Endometrial microvascular endothelial cells (primary cell): ENCODE measurements around the gene SPARC. TPM values are rescaled to one million over a fixed set of nuclear protein-coding genes. Genes with fewer than 3 reads are reported as not detected.

ENCODE experiments used
- in situ Hi-C: cut with HindIII; loops from 2 replicates; pipeline ENCODE4 v1.10.0; 2017; ENCODE audit warnings: low sequenced_read_pairs, low pct_unique_long_range_greater_than_20kb; ENCODE audit errors: inconsistent ontology term
- total RNA-seq: library from RNA; depleted of rRNA; stranded (reverse); fragments of >200 nt; gene quantifications from one replicate; pipeline ENCODE4 v1.2.3, GENCODE V29; 2015; ENCODE audit errors: inconsistent ontology term

Gene SPARC
- total RNA-seq, 1 donor from 2014 or later: 1,193 TPM

DNA sequence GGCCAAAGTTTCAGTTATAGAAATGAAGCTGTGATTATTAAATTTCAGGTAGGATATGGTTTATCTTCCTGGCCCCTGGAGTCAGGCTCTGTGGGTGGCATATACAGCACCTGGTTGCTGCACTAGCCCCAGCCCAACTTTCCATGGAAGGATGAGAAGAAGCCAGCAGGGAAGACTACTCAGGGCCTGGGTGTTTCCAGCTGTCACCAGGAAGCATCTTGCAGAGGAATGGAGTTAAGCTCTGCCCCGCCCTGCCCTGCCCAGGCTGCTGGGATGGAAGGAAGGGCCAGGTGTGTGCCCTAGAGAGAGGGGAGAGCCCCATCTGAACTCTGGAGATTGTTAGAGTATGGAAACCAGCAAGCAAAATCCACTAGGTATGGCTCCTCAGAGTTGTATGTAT lies 52.8 kb downstream of the SPARC start:
- in situ Hi-C loops: no loop called here

DNA sequence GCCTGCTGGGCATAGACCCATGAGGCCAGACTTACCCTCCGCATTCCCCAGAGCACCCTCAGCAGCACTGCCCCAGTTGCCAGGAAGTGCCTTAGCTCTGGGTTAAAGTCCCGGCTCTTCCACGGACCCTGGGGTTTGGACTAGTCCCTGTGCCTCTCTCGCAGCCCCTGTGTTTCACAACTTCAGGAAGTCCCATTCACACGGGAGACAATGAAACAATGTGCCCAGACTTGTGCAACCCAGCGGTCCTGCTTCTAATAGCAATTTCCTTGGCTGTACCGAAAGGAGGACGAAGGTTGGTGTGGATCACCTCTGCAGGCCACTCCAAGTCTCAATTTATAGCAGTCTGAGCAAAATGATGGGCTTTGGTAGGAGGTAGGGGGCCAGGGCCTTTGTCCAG lies 53.8 kb downstream of the SPARC start:
- in situ Hi-C loops: no loop called here

DNA sequence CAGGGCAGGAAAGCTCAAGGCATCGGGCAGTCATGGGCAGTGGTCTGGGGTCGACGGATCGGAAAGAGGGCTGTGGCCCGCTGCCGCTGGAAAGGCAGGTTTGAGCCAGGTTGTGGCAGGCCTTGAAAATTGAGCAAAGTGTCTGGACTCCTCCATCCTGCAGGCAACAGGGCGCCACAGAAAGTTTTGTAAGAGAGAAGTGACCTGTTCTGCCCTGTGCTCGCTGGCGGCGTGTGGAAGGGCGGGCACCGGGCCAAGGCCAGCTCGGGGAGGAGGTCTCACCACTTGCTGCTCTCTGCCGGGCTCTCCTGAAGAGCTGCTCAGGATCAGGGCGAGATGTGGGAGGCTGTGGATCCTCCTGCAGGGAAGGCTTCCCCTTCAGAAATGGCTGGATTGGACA lies 54.2 kb downstream of the SPARC start:
- in situ Hi-C loops: no loop called here

DNA sequence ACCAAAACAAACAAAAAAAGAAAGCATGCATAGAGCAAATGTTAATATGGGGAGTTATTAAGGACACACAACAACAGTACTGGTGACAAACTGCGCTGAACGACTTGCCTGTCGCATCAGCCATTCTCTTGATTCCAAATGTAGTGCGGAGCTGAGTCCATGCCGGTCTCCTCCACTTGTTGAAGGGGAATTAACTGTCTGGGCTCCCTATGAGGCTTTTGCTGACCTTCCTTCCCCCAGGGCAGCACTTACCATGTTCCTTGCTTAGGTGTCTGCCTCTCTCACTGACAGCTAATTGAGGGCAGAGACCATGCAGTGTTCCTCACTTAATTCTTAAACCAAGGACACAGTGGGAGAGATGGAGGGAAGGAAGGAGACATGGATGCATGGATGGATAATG lies 54.8 kb downstream of the SPARC start:
- in situ Hi-C loops: no loop called here

DNA sequence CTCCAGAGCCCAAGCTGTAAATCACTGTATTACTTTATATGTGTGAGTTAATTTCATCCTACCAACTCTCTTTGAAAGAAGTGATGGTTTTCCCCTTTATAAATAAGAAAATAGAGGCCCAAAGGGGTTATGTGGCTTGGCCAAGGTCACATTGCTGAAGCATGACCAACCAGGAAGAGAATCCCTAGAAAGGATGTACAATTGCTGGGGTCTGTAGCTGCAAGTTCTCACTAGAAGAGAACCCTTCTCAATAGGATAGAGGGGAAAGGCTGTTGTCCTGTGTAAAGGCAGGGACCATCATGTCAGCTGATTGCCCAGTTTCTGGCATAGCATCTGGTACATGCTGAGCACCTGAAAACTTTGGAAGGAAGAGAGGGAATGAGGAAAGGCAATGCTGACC lies 56.6 kb downstream of the SPARC start:
- in situ Hi-C loops: no loop called here

DNA sequence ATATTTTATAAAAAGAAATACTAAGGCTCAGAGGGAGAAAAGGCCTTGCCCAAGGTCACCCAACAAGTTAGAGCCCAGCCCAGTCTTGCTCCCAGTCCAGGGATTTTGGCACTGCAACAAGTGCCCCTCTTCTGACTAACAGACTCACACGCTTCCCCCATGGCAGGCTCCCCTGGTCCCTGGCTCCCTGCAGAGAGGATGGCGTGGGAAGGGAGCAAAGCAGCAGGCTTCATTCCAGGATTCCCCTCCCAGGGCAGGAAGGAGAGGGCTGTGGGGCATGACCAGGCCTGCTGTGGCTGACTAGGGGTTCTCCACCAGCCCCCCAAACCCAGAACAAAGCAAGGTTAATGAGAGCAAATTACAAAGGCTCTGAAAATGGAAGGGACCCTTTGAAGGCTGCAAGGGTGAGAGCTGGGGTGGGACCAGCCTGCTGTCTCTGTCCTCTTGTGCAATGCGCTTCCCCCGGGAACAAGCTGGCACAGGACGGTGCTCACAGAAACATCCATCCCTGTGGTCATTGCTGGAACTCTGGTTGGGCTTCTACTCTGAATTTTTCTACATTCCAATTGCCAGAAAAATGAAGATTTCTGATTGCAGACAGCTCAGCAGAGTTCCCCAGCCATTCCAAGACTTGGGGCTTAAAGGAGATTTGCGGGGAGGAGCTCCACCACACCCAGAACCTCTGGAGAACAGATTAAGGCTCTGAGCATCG lies 58.4 kb downstream of the SPARC start:
- in situ Hi-C loops: no loop called here

DNA sequence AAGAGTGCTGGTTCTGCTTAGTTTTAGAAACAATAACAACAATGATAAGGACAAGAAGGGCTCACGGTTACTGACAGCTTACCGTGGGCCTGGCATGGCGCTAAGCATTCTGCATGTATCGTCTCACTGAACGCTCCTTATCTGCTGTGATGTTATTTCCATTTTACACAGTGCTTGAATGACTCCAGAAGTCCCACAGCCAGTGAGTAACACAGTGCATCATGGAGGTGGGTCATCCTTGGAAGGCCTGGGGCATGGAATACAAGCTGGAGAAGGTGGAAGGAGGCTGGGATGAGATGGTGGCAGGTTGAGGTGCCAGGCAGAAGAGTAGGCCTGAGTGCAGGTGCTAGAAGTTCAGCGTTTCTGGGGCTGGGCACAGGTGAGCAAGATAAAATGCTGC lies 59.1 kb downstream of the SPARC start:
- in situ Hi-C loops: no loop called here

DNA sequence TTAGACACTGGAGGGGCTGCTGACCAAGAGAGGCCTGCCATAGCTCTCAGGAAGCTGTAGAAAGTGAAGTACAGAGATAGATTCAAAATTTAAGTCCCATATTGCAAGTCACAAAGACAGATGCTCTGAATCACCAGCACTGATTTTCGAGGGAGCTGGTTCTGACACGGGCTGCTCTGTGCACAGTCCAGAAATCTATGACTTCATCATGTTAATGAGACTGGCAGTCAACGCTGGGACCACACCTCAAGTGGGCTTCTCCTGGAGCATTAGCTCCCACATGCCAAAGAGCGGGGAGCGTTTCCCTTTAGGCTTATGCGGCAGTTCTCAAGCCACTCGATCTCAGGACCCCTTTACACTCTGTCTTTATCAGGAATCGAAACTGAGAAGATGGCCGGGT lies 61.4 kb downstream of the SPARC start:
- in situ Hi-C loops: no loop called here

DNA sequence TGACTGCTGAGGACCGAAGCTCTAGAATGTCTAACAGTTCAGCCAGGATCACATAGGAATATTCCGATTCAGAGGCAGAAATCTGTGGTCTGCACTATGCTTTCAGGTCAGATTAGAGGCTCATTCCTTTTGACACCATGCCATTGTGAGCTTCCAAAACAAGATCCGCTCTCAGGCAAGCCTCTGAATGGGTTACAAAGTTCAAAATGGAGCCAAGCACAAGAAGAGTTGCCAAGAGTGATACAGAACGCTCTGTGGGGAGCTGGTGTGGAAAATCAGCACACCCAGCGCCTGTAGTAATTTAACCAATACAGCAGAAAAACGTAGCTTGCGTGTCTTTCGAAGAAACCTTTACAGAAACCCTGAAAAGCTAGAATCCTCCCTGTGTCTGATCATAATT lies 62.2 kb downstream of the SPARC start:
- in situ Hi-C loops: no loop called here

DNA sequence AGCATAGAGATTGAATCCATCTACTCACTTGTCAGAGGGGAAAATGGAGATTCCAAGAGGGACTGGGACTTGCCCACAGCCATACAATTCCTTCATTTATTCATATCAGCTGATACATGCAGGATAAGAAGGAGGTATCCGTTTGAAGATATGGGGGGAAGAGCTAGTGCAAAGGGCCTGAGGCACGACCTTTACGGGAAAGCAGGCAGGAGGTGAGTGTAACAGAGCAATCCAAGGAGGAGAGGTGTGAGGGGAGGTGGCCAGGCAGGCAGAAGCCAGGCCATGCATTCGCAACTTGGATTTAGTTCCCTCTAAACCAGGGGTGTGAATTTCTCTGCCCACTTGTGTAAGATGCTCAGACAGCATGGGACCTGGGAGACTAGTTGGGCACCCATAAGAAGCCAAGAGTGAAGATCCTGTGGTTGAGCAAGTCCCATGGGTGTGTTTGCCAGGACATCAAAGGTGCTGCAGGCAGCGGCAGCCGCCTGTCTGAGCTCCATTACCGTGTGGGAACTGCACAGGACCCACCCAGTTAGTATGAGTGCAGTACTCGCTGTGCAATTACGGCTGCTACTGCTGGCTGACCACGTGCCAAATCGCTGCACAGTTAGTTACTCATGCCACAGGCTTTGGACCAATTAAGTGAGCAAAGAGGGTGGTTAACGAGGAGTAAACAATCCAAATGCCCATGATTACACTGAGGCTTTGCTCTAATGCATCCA lies 64.2 kb downstream of the SPARC start:
- in situ Hi-C loops: no loop called here

DNA sequence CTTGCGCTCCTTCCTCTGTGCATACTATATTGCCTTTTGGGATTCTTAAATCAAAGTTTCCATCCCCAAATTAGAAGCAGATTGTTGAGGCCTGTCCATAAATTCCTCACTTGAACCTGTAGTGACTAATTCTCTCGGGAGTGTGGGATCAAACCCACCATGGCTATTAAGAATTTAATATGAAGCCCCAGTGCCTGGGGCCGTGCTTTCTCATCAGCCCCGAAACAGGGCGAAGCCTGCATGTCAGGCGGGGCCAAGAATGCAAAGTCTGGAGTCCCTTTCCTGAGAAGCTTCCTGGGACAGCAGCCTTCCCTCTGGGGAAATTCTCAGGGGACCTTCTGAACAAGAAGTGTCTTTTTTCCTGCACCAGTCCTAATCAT lies 66.3 kb downstream of the SPARC start:
- in situ Hi-C loops: no loop called here

DNA sequence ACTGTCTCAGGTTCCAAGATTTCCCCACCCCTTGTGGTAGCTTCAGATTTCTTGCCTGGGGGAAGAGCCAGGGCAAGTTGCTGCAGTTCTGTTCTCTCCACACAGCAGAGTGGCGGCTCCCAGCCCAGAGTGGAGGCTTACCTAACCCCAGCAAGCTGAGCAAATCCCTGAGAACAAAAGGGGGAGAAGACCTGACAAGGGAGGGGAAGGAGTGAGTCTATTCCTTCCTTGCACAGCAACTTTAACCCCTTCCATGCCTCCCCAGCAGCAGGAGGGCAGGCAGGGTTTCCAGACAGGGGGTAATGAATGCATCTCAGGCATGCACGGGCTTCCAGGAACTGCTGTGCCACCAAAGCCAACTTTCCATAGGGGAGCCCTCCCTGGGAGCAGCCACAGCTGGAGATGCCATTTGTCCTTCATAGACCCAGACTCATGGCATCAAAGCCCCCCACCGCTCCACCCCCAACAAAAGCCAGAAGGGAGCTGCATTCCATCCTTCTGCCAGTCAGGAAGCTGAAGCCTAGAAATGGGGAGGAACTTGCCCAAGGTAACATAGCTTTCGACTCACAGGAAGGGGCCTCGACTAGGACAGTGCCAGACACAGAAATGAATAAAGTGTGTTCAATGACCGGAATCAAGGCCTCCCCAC lies 66.8 kb downstream of the SPARC start:
- in situ Hi-C loops: no loop called here

DNA sequence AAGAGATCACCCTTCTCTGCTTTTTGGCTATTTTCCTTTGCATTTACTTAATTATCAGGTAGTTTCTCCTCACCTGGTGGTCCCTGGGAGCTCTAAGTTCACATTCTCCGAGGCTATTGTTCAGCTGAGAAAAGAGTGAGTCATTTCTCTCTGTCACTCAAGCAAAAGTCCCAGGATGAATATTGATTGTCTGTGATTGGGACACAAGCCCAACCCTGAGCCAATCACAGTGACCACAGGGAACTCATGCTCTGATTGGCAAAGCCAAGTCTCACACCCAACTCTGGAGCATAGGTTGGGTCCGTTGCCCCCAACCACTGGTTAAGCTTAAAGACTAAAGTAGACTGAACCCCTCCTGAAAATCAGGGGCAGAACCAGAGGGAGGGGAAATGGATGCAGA lies 67.8 kb downstream of the SPARC start:
- in situ Hi-C loops: no loop called here

DNA sequence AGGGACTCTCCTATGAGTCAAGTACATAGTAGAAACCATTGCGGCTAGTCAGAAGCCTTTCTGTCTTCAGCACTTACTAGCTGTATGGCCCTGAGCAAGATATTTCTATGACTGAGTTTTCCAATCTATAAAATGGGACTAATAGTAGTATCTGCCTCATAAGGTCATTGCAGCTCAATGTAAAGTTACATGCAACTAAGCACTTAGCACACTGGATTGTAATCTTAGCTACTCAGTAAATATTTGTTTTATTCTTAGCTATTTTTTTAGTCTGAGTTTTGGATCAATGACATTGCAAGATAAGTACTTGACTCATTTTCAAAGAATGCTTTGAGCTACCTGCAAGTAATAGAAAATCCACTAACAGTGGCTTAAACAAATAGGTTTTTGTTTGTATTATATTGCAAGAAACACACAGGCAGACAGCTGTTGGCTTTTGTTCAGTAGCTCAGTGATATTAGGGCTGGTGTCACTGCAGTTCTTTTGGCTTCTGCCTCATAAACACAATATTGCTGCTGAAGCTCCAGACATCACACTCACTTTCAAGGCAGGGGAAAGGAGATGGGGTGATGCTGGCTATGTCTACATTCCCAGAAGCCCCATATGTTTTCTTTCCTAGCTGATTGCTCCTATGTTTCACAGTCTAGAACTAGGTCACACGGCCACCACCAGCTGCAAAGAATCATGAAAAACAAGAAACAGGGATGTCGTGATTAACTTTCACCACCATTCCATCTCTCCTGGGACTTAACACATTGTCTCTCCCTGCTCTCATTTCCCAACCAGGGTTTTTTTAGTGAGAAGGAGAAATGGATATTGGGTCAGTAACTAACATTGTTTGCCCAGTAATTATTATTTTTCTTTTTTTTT lies 68.6 kb downstream of the SPARC start:
- in situ Hi-C loops: no loop called here

DNA sequence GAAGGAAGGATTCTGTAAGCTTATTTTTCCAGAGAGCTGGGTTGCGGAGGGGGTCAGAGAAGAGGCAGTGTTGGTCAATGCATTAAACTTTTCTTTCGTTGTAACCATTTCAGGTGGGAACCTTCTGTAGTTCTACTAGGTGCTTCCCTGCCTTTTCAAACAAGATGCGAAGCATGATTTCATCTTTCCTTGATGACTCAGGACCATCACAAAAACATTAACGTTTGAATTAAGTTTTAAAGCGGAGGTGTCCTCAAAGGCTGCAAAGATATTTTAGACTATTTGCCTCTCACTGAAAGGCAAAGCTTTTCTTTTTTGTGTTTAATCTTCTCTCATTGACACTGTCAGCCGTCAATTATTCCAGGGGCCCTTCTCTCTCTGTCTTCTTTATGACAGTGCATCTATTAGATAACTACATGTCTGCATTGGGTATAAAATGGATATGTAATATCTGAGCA lies 69.3 kb downstream of the SPARC start:
- in situ Hi-C loops: no loop called here

DNA sequence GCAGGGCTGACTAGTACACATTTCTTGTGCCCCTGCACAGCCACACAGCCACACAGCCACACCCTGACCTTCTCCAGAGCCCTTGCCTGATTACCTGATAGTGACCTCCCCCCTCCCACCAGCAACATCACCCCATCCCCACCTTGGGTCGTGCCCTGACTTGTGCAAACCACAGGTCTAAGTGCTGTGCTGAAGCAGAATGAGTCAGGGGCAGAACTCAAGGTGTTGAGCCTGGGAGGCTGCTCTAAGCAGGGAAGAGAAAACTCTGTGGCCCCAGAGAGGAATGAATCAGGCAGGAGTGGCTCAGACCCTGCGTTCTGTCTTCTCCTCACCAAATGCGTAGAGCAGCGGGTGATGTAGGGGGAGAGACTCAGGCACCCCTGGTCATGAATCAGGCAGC lies 71.3 kb downstream of the SPARC start:
- in situ Hi-C loops: no loop called here

DNA sequence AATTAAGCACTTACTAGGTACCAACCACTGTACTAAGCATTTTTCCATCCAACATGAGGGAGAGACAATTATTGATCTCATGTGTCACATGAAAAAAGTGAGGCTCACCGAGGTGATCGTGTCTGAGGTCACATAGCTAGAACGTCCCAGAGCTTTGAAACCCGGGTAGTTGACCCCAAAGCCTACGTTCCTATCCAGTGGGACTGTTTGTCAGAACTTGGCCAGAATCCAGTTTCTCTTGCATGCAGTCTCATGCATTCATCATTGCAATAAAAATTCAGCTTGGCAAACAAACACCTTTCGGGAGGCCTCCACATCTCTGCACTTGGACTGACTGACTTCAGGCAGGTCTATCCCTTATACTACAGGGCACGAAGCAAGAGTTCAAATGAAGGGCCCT lies 72.2 kb downstream of the SPARC start:
- in situ Hi-C loops: no loop called here

DNA sequence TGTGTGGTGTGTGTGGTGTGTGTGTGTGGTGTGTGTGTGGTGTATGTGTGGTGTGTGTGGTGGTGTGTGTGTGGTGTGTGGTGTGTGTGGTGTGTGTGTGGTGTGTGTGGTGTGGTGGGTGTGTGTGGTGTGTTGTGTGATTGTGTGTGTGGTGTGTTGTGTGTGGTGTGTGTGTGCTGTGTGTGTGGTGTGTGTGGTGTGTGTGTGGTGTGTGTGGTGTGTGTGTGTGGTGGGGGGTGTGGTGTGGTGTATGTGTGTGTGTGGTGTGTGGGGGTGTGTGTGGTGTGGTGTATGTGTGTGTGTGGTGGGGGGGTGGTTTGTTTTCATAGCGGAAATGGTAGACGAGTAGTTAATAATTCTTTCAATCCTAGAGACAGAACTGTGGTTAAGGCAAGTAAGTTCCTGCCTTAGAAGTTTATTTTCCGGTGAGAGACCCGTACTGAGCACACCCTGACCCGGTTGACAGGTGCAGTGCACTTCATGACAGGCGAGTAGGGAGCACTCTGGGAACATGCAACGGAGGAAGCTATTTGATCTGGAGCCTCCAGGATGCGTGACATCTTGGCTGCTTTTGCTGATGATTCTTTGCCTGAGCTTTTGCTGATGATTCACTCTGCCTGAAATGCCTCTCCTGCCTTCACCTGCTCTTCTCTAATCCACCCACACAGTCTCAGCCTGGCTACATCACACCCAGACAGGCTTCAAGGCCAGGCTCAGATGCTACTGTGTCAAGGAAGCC lies 73.9 kb downstream of the SPARC start:
- in situ Hi-C loops: no loop called here
